Breast epithelium (tissue), 3 donors: ENCODE results near the gene MRPL20.

Experiments
- POLR2AphosphoS5 ChIP-seq, 3 donors: sonication (generic); formaldehyde crosslinking; IDR thresholded peaks; one replicate each; pipeline ENCODE4 v1.6.1; 2017; ENCODE audit warnings: antibody characterized with exemption in 3 of 3
- TF ChIP-seq, protein P1 (sequence below), 3 donors: fragments of 450-650 bp; IDR thresholded peaks; one replicate each; pipeline ENCODE4 v1.5.1; 2016 to 2017; ENCODE audit warnings: antibody characterized with exemption in 3 of 3, mild to moderate bottlenecking in 3 of 3, moderate library complexity in 3 of 3

DNA sequence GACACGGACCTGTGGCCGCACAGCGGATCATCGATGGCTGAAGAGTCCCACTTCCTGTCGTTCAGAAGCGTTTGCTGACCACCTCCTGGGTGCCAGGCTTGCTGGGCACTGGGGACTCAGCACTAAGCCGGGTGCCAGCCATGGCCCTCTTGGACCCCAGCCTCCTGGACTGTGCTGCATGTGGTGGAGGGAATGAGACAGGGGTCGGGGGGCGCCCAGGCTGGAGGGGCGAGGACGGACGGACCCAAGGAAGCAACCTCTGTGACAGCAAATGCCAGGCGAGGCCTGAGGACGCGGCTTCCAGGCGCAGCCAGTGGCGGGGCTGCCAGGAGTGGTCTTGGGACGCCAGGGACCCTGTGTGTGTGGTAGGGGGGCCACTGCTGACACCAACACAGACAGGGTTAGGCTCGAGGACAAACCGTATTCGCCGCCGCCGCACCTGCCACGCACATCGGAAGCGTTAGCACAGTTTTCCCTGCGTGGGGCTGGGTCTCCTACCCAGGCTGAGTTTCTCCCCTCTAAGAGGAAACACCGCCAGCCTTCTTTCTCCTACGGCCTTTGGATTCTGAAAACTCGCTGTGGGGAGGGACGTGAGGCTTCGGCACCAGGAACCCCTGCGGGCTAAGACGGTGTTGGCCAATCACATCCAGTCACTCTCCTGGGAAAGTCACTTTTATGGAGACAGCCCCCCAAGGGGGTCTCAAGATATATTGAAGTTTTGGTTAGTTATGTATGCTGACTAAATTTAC is 45.7 kb downstream of the MRPL20 start:
- TF ChIP-seq, protein P1, sequence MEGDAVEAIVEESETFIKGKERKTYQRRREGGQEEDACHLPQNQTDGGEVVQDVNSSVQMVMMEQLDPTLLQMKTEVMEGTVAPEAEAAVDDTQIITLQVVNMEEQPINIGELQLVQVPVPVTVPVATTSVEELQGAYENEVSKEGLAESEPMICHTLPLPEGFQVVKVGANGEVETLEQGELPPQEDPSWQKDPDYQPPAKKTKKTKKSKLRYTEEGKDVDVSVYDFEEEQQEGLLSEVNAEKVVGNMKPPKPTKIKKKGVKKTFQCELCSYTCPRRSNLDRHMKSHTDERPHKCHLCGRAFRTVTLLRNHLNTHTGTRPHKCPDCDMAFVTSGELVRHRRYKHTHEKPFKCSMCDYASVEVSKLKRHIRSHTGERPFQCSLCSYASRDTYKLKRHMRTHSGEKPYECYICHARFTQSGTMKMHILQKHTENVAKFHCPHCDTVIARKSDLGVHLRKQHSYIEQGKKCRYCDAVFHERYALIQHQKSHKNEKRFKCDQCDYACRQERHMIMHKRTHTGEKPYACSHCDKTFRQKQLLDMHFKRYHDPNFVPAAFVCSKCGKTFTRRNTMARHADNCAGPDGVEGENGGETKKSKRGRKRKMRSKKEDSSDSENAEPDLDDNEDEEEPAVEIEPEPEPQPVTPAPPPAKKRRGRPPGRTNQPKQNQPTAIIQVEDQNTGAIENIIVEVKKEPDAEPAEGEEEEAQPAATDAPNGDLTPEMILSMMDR (IDR thresholded peaks at IDR 0.05): no peak
- no peak for TF ChIP-seq POLR2AphosphoS5 (IDR thresholded peaks at IDR 0.05)
